Lung (tissue), 12 donors: ENCODE results near the gene TMEM151A. TPM values are rescaled to one million over a fixed set of nuclear protein-coding genes. Genes with fewer than 3 reads are reported as not detected.
A peak's percentile ranks its signal among the peaks of the same experiment; 100 is the strongest.

ENCODE experiments used
- ATAC-seq: fragments of 200-7000 bp; cut with Tn5 transposase; one replicate; pipeline ENCODE4 v1.9.1; 2020; ENCODE audit warnings: moderate number of reproducible peaks; ENCODE audit not compliant: insufficient read depth, low FRiP score
- DNase-seq, 3 donors: peaks; one replicate each; pipeline ENCODE4 v3.0.0-alpha.2; 2013 to 2017
- H3K27ac ChIP-seq, 2 donors: one replicate each; pipeline ENCODE4 v1.5.1; 2013; ENCODE audit warnings: mild to moderate bottlenecking in 2 of 2, moderate library complexity in 2 of 2, control low read depth in 1 of 2, inconsistent platforms in 1 of 2, low read depth in 1 of 2, low read length in 1 of 2
- H3K27me3 ChIP-seq, 3 donors: one replicate each; pipeline ENCODE4 v1.5.1; 2013; ENCODE audit warnings: low read length in 2 of 3; ENCODE audit not compliant: control insufficient read depth in 3 of 3, insufficient read depth in 3 of 3
- H3K36me3 ChIP-seq, 4 donors: one replicate each; pipeline ENCODE4 v1.5.1; 2013; ENCODE audit warnings: low read length in 4 of 4, mild to moderate bottlenecking in 1 of 4, moderate library complexity in 1 of 4; ENCODE audit not compliant: control insufficient read depth in 4 of 4, insufficient read depth in 4 of 4
- H3K4me1 ChIP-seq, 5 donors: one replicate each; pipeline ENCODE4 v1.5.1; 2013; ENCODE audit warnings: low read length in 5 of 5, mild to moderate bottlenecking in 2 of 5, moderate library complexity in 1 of 5; ENCODE audit not compliant: control insufficient read depth in 5 of 5, insufficient read depth in 5 of 5
- H3K4me3 ChIP-seq: one replicate; pipeline ENCODE4 v1.5.1; 2013; ENCODE audit warnings: mild to moderate bottlenecking, control low read depth, moderate library complexity
- H3K9ac ChIP-seq, 2 donors: one replicate each; pipeline ENCODE4 v1.5.1; 2013; ENCODE audit warnings: low read length in 2 of 2, control low read depth in 1 of 2; ENCODE audit not compliant: insufficient read depth in 1 of 2
- H3K9me3 ChIP-seq, 4 donors: one replicate each; pipeline ENCODE4 v1.5.1; 2013; ENCODE audit warnings: low read length in 3 of 4, mild to moderate bottlenecking in 1 of 4, moderate library complexity in 1 of 4; ENCODE audit not compliant: control insufficient read depth in 4 of 4, insufficient read depth in 3 of 4
- CTCF ChIP-seq: IDR thresholded peaks from 2 replicates; pipeline ENCODE4 v1.5.1; 2012; ENCODE audit warnings: mild to moderate bottlenecking; ENCODE audit errors: control extremely low read depth, extremely low read depth
- WGBS, 2 donors: extraction: QIAGEN DNeasy Blood & Tissue Kit; methylation state at CpG; one replicate each; pipeline ENCODE4 v1.1.7; 2013; 5-methylcytosine and 5-hydroxymethylcytosine counted together
- polyA plus RNA-seq, 2 donors: library from polyadenylated mRNA; stranded (reverse); fragments of 200-250 nt; gene quantifications; one replicate each; pipeline ENCODE4 v1.2.1, GENCODE V29; 2013
- total RNA-seq, 2 donors: library from RNA; depleted of rRNA in 1 of 2; stranded (reverse); fragments of >200 nt in 1 of 2; gene quantifications; one replicate each; pipeline ENCODE4 v1.2.1, GENCODE V29; 2014 to 2021
- donor health status: control.
- donor health status: control.
- donor health status: Bipolar disorder and iron deficiency.
- donor health status: healthy.
- donor health status: DM: yes; HTN: yes; CAD: no.

TMEM151A gene
- total and polyA plus RNA-seq, 4 donors, result 0.09 to 0.91 (median 0.25) TPM

DNA sequence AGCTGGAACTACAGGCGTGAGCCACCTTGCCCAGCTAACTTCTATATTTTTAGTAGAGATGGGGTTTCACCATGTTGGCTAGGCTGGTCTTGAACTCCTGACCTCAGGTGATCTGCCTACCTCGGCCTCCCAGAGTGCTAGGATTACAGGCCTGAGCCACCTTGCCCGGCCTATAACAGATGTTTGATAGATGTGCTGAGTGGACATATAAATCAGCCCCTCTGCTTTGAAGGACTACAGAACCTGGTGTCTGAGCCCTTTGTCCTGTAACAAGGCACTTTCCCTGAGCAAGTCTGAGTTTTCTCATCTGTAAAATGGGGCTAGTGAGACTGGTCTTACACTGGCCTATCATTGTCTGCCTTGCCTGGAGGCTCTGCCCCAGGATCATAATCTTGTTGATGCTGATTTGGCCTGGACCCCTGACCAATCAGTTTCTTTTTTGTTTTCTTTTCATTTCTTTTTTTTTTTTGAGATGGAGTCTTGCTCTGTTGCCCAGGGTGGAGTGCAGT, 37.5 kb downstream of the TMEM151A start:
- H3K9ac ChIP-seq, result no peak overlapping the region
- H3K36me3 ChIP-seq, result peaks cover 0 to 20% (median 0%) of the 10 kb centered on the region in 4 donors
- H3K27ac ChIP-seq, result no peak overlapping the region
- no peak for ATAC-seq
- H3K4me1 ChIP-seq, result peaks cover 2 to 47% (median 19%) of the 10 kb centered on the region in 5 donors
- no peaks in the 10 kb centered on the region for H3K27me3 ChIP-seq
- no peak for DNase-seq
- peaks cover 0 to 1% (median 0%) of the 10 kb centered on the region in 4 donors for H3K9me3 ChIP-seq
- H3K4me3 ChIP-seq, result no peak overlapping the region
- WGBS, 2 donors, result 92 to 98% methylated on average over 3 of the region's 3 CpGs
- no peak for TF ChIP-seq CTCF

DNA sequence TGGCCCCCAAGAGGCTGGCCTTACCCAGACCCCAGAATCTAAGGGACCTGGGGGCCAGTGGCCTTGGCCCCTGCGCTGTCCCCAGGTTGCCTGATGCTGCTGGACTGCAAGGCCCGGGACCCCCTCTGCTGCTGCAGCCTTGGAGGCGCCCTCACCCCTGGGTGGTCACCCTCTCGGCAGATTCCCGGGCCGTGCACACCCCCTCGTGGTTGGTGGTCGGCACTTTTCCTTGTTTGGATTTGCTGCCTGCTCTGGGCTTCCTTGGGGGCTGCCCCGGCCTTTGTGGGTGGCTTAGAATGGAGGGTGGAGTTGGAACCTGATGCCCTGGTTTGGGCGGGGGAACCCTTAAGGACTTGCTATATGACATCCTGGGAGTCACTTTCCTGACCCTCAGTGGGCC, 39.2 kb downstream of the TMEM151A start:
- 66 to 77% methylated on average over 10 of the region's 10 CpGs for WGBS, 2 donors
- Histone ChIP-seq H3K36me3 (peaks cover 0 to 20% (median 0%) of the 10 kb centered on the region in 4 donors), H3K4me1 (peaks cover 2 to 42% (median 19%) of the 10 kb centered on the region in 5 donors), H3K4me3 (no peak overlapping the region), H3K27ac (no peak overlapping the region), H3K9ac (no peak overlapping the region), H3K9me3 (peaks cover 0 to 1% (median 0%) of the 10 kb centered on the region in 4 donors), H3K27me3 (no peaks in the 10 kb centered on the region)
- no peak for TF ChIP-seq CTCF
- no peak for ATAC-seq
- DNase-seq, result peak in 2 of 3 donors; percentile 34 to 48

DNA sequence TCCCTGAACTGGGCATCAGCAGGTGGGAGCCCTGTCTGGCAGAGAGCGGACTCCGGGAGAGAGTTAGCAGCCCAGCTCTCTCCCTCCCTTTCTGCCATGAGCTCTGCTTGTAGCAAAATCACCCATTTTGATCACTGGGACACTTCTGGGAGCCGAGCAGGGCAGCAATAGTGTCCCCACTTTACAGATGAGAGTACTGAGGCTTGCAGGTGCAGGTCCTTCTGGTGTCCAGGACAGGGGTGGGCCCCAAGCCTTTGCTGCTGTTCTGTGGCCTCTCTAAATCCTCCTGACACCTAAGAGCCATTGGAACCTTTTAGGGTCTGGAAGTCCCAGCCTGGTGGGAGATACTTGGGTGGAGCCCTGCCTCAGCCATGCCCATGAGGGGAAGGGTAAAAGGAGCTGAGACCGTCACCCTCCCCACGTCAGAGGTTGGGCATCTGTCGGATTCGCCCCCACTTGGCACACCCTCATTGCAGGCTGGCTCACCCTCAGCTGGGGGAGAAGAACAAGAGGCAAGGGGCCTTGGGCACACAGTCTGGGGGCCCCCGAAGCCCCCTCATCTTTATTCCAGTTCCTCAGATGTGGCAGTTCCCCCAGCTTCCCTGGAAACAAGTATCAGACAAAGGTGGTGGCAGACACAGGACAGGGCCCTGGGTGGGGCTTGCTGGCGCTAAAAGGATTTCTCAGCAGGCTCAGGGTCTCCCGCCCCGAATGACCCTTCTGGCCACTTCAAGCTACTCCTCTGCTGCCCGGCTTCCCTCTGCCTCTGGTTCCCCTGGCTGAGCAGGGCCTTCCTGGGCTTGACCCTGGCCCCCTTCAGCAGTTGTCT, 40.1 kb downstream of the TMEM151A start:
- Histone ChIP-seq H3K9me3 (peaks cover 0 to 1% (median 0%) of the 10 kb centered on the region in 4 donors), H3K4me3 (no peak overlapping the region), H3K27me3 (no peaks in the 10 kb centered on the region), H3K27ac (no peak overlapping the region), H3K9ac (no peak overlapping the region), H3K36me3 (peaks cover 0 to 20% (median 0%) of the 10 kb centered on the region in 4 donors), H3K4me1 (peaks cover 1 to 42% (median 24%) of the 10 kb centered on the region in 5 donors)
- no peak for DNase-seq
- no peak for ATAC-seq
- 90 to 91% methylated on average over 12 of the region's 12 CpGs for WGBS, 2 donors
- no peak for TF ChIP-seq CTCF
